HG02588 (cell line): Measurements from ENCODE around the gene TMEM200B.
"Not testable (repeated sequence)": the region's sequence is repeated elsewhere in the genome, so short reads cannot be mapped to it uniquely, and the experiment has no call there.

Source experiments
- ATAC-seq: cut with Tn5 transposase; IDR thresholded peaks from one replicate; pipeline ENCODE4 v1.9.1; 2021; ENCODE audit warnings: mild to moderate bottlenecking, moderate library complexity; ENCODE audit not compliant: unreplicated experiment

The TMEM200B gene

GRCh38 chr1:29113413-29114117, 10.1 kb downstream of the TMEM200B start:
- no peak for ATAC-seq

- no peak for ATAC-seq
These were observed 10.8 kb downstream of the TMEM200B start for GRCh38 chr1:29112705-29113412.

- not testable (repeated sequence) for ATAC-seq
These were observed 15.7 kb downstream of the TMEM200B start for GRCh38 chr1:29108041-29108440.

- no peak for ATAC-seq
These were observed 17.9 kb downstream of the TMEM200B start for GRCh38 chr1:29105822-29106221.

- ATAC-seq = no peak
These were observed 23.2 kb downstream of the TMEM200B start for GRCh38 chr1:29100487-29100886.

GRCh38 chr1:29099286-29099685, 24.4 kb downstream of the TMEM200B start:
- no peak for ATAC-seq

- ATAC-seq = no peak
These were observed 27.3 kb downstream of the TMEM200B start for GRCh38 chr1:29096231-29096886.

GRCh38 chr1:29094954-29095353, 28.7 kb downstream of the TMEM200B start:
- ATAC-seq = no peak

- ATAC-seq = no peak
These were observed 29.3 kb downstream of the TMEM200B start for GRCh38 chr1:29094433-29094832.

GRCh38 chr1:29092704-29093103, 31.0 kb downstream of the TMEM200B start:
- ATAC-seq = not testable (repeated sequence)

- ATAC-seq = no peak
These were observed 32.6 kb downstream of the TMEM200B start for GRCh38 chr1:29090937-29091618.

- no peak for ATAC-seq
These were observed 39.5 kb downstream of the TMEM200B start for GRCh38 chr1:29084196-29084521.

GRCh38 chr1:29083317-29084195, 40.1 kb downstream of the TMEM200B start:
- no peak for ATAC-seq

GRCh38 chr1:29082519-29082918, 41.2 kb downstream of the TMEM200B start:
- ATAC-seq = no peak

GRCh38 chr1:29081201-29081600, 42.5 kb downstream of the TMEM200B start:
- no peak for ATAC-seq

- not testable (repeated sequence) for ATAC-seq
These were observed 43.6 kb downstream of the TMEM200B start for GRCh38 chr1:29079916-29080629.

GRCh38 chr1:29077155-29077554, 46.5 kb downstream of the TMEM200B start:
- ATAC-seq = no peak
